IPS-20b (cell line): ENCODE results near the gene DNM2.
"Not testable (repeated sequence)": the region's sequence is repeated elsewhere in the genome, so short reads cannot be mapped to it uniquely, and the experiment has no call there.

ENCODE experiments used
- H3K27ac ChIP-seq: one replicate; pipeline ENCODE4 v1.5.1; 2013; ENCODE audit warnings: low read length
- H3K27me3 ChIP-seq: 2 replicates; pipeline ENCODE4 v1.6.1; 2013; ENCODE audit warnings: mild to moderate bottlenecking, low read length, inconsistent platforms; ENCODE audit not compliant: insufficient read depth
- H3K36me3 ChIP-seq: 2 replicates; pipeline ENCODE4 v1.6.1; 2013; ENCODE audit warnings: low read depth, mild to moderate bottlenecking, inconsistent platforms, low read length, moderate library complexity; ENCODE audit not compliant: insufficient read depth
- H3K4me1 ChIP-seq: 2 replicates; pipeline ENCODE4 v1.6.1; 2013; ENCODE audit warnings: mild to moderate bottlenecking, control low read depth, inconsistent platforms, low read length, moderate library complexity; ENCODE audit not compliant: insufficient read depth
- H3K4me3 ChIP-seq: 2 replicates; pipeline ENCODE4 v1.5.1; 2013; ENCODE audit warnings: mild to moderate bottlenecking, low read length, inconsistent platforms
- H3K9ac ChIP-seq: 2 replicates; pipeline ENCODE4 v1.6.1; 2013; ENCODE audit warnings: low read depth, mild to moderate bottlenecking, inconsistent platforms, low read length, moderate library complexity
- H3K9me3 ChIP-seq: 2 replicates; pipeline ENCODE4 v1.6.1; 2013; ENCODE audit warnings: mild to moderate bottlenecking, low read depth, low read length, inconsistent platforms; ENCODE audit not compliant: insufficient read depth

DNM2 gene

GRCh38 chr19:10855879-10856522, 138.1 kb downstream of the DNM2 start:
- H3K27me3 ChIP-seq: no peaks in the 10 kb centered on the region
- H3K4me3 ChIP-seq: no peak overlapping the region
- H3K9me3 ChIP-seq: no peaks in the 10 kb centered on the region
- H3K9ac ChIP-seq: no peak overlapping the region
- H3K36me3 ChIP-seq: no peaks in the 10 kb centered on the region
- H3K27ac ChIP-seq: no peak overlapping the region
- H3K4me1 ChIP-seq: no peaks in the 10 kb centered on the region

DNA sequence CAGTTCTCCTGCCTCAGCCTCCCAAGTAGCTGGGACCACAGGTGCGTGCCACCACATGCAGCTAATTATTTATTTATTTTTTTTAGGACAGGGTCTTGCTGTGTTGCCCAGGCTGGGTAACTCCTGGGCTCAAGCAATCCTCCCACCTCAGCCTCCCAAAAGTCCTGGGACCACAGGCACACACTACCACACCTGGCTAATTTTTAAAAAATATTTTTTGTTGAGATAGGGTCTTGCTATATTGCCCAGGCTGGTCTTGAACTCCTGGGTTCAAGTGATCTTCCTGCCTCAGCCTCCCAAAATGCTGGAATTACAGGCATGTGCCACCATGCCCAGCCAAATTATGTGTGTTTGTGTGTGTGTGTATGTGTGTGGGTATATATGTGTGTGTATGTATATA, 139.0 kb downstream of the DNM2 start:
- not testable (repeated sequence) for H3K9ac ChIP-seq, H3K4me3 ChIP-seq, H3K36me3 ChIP-seq, H3K27me3 ChIP-seq, H3K9me3 ChIP-seq, H3K27ac ChIP-seq, H3K4me1 ChIP-seq

- no peak overlapping the region for H3K27ac ChIP-seq
- no peak overlapping the region for H3K4me3 ChIP-seq
- no peaks in the 10 kb centered on the region for H3K36me3 ChIP-seq
- no peaks in the 10 kb centered on the region for H3K4me1 ChIP-seq
- no peaks in the 10 kb centered on the region for H3K27me3 ChIP-seq
- H3K9ac ChIP-seq: no peak overlapping the region
- no peaks in the 10 kb centered on the region for H3K9me3 ChIP-seq
Measured at GRCh38 chr19:10858204-10858828, 140.4 kb downstream of the DNM2 start.

DNA sequence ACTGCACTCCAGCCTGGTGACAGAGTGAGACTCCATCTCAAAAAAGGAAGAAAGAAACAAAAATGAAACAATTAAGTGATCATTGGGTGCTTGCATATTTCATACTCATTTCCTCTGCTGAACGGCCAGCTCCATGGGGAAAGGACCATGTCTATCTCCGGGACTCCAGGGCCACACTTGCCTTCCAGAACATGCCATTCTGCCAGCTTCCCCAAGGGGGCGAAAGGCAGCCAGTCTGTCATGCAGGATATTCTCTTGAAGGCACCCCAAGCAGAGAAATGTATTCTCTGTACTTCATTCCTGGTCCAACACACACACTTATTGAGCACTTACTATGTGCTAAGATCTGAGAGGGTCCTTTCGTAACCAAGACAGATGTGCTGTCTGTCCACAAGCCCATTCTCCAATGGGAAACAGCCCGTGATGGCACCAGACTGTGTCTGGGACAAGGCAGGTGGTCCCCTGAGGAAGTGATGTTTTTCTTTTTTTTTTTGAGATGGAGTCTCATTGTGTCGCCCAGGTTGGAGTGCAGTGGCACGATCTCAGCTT, 143.3 kb downstream of the DNM2 start:
- H3K9me3 ChIP-seq: no peaks in the 10 kb centered on the region
- H3K4me3 ChIP-seq: no peak overlapping the region
- H3K27me3 ChIP-seq: no peaks in the 10 kb centered on the region
- no peak overlapping the region for H3K9ac ChIP-seq
- no peaks in the 10 kb centered on the region for H3K4me1 ChIP-seq
- no peak overlapping the region for H3K27ac ChIP-seq
- no peaks in the 10 kb centered on the region for H3K36me3 ChIP-seq

GRCh38 chr19:10862561-10863106, 144.8 kb downstream of the DNM2 start:
- no peaks in the 10 kb centered on the region for H3K9me3 ChIP-seq
- H3K9ac ChIP-seq: no peak overlapping the region
- H3K36me3 ChIP-seq: no peaks in the 10 kb centered on the region
- no peaks in the 10 kb centered on the region for H3K4me1 ChIP-seq
- H3K27ac ChIP-seq: no peak overlapping the region
- no peaks in the 10 kb centered on the region for H3K27me3 ChIP-seq
- no peak overlapping the region for H3K4me3 ChIP-seq

- no peak overlapping the region for H3K27ac ChIP-seq
- H3K27me3 ChIP-seq: no peaks in the 10 kb centered on the region
- no peaks in the 10 kb centered on the region for H3K9me3 ChIP-seq
- H3K4me1 ChIP-seq: no peaks in the 10 kb centered on the region
- H3K36me3 ChIP-seq: no peaks in the 10 kb centered on the region
- no peak overlapping the region for H3K9ac ChIP-seq
- no peak overlapping the region for H3K4me3 ChIP-seq
Measured at GRCh38 chr19:10863107-10863717, 145.3 kb downstream of the DNM2 start.

DNA sequence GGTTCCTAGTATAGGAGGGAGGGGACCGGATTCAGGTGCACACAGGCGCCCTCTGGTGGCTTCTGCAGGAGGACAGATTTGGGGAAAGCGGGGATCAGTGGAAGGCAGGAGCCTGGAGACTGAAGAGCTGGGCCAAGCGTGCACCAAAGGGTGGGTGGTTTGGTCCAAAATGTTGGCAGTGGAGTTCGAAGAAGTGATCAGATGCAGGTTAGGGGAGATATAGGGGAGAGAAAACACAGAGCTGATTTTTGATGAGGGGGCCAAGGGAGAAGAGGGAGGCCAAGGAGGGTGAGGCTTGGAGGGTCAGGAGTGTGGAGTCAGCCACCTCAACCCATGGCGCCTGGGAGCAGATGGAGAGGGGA, 146.6 kb downstream of the DNM2 start:
- Histone ChIP-seq H3K27ac (no peak overlapping the region), H3K9me3 (no peaks in the 10 kb centered on the region), H3K36me3 (no peaks in the 10 kb centered on the region), H3K27me3 (no peaks in the 10 kb centered on the region), H3K4me1 (no peaks in the 10 kb centered on the region), H3K9ac (no peak overlapping the region), H3K4me3 (no peak overlapping the region)

GRCh38 chr19:10866495-10866894, 148.6 kb downstream of the DNM2 start:
- H3K27ac ChIP-seq: no peak overlapping the region
- no peaks in the 10 kb centered on the region for H3K27me3 ChIP-seq
- H3K36me3 ChIP-seq: no peaks in the 10 kb centered on the region
- no peaks in the 10 kb centered on the region for H3K9me3 ChIP-seq
- H3K4me3 ChIP-seq: no peak overlapping the region
- H3K9ac ChIP-seq: no peak overlapping the region
- H3K4me1 ChIP-seq: no peaks in the 10 kb centered on the region

- no peaks in the 10 kb centered on the region for H3K9me3 ChIP-seq
- no peaks in the 10 kb centered on the region for H3K27me3 ChIP-seq
- H3K9ac ChIP-seq: no peak overlapping the region
- H3K4me3 ChIP-seq: no peak overlapping the region
- no peak overlapping the region for H3K27ac ChIP-seq
- H3K36me3 ChIP-seq: no peaks in the 10 kb centered on the region
- peaks cover 6% of the 10 kb centered on the region; the same call in 1 of the 2 replicates for H3K4me1 ChIP-seq
Measured at GRCh38 chr19:10868872-10869547, 151.1 kb downstream of the DNM2 start.

DNA sequence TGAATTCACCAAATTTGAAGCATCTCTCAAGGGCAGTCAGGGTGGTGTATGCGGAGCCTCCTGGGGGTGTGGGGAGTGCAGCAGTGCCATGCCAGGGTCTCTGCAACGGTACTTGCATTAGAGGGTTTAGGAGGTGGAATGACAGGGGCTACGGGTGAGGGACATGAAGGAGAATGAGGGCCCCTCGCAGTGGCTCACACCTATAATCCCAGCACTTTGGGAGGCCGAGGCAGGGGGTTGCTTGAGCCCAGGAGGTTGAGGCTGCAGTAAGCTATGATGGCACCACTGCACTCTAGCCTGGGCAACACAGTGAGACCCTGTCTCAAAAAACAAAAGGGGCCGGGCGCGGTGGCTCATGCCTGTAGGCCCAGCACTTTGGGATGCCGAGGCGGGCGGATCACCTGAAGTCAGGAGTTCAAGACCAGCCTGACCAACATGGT, 152.0 kb downstream of the DNM2 start:
- not testable (repeated sequence) for H3K4me3 ChIP-seq, H3K27ac ChIP-seq, H3K4me1 ChIP-seq

DNA sequence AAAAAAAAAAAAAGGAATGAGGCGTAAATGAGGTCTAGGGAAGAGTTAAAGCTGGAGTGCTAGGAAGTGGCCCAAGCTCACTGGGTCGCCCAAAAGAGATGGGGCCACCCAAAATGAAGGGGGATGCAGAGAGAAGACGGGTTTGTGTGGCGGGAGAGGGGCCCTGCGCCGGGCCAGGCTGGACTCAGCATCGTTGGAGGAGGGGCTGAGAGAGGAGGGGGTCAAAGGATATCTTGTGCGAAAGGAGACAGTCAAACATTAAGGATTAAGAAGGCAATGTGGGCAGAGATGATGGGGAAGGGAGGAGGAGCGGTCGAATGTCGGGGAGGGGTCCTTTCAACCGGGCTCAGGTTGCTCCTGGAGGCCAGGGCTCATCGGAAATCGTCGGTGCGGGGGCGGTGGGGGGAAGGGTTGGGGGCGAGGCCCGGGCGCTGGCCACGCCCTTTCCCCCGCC, 152.6 kb downstream of the DNM2 start:
- H3K36me3 ChIP-seq: no peaks in the 10 kb centered on the region
- no peaks in the 10 kb centered on the region for H3K27me3 ChIP-seq
- no peaks in the 10 kb centered on the region for H3K9me3 ChIP-seq
- peaks cover 6% of the 10 kb centered on the region; the same call in 1 of the 2 replicates for H3K4me1 ChIP-seq
- peak overlapping the region; percentile 64 for H3K4me3 ChIP-seq
- peak overlapping the region; percentile 59 for H3K27ac ChIP-seq
- H3K9ac ChIP-seq: peak overlapping the region; percentile 85; the same call in 1 of the 2 replicates

More for the DNA sequence above, 152.0 kb downstream of the DNM2 start:
- H3K9me3 ChIP-seq, H3K27me3 ChIP-seq, H3K36me3 ChIP-seq: not testable (repeated sequence)
- peak overlapping the region; percentile 85; the same call in 1 of the 2 replicates for H3K9ac ChIP-seq
